Testis (tissue), 5 donors: ENCODE data around the gene CKLF. TPM values are rescaled to one million over a fixed set of nuclear protein-coding genes. Genes with fewer than 3 reads are reported as not detected.

Experiments
- DNase-seq: peaks from one replicate; pipeline ENCODE4 v3.0.0-alpha.2; 2019
- H3K27ac ChIP-seq, 2 donors: fragments of 200-600 bp; sonication (generic); one replicate each; pipeline ENCODE4 v1.5.1; 2019
- H3K27me3 ChIP-seq: fragments of 200-600 bp; sonication (generic); one replicate; pipeline ENCODE4 v1.5.1; 2019
- H3K36me3 ChIP-seq: fragments of 200-600 bp; sonication (generic); one replicate; pipeline ENCODE4 v1.5.1; 2017; ENCODE audit warnings: low read depth; ENCODE audit errors: missing control alignments
- H3K4me1 ChIP-seq: fragments of 200-600 bp; sonication (generic); one replicate; pipeline ENCODE4 v1.5.1; 2019
- H3K4me3 ChIP-seq, 2 donors: fragments of 200-600 bp; sonication (generic); one replicate each; pipeline ENCODE4 v1.5.1; 2017 to 2019
- H3K9me3 ChIP-seq: fragments of 200-600 bp; sonication (generic); one replicate; pipeline ENCODE4 v1.5.1; 2017
- CTCF ChIP-seq, 3 experiments: fragments of 450-650 bp in 2 of 3; fragments of 200-600 bp in 1 of 3; sonication (generic) in 1 of 3; IDR thresholded peaks; one replicate each; pipeline ENCODE4 v1.5.1; 2016 to 2019; ENCODE audit warnings: antibody characterized with exemption in 3 of 3, mild to moderate bottlenecking in 2 of 3, moderate library complexity in 1 of 3
- POLR2A ChIP-seq: fragments of 450-650 bp; IDR thresholded peaks from one replicate; pipeline ENCODE4 v1.6.1; 2017; ENCODE audit warnings: antibody characterized with exemption, mild to moderate bottlenecking, moderate library complexity
- WGBS, 2 donors: methylation state at CpG; one replicate each; pipeline ENCODE4 v1.1.5; 2018; 5-methylcytosine and 5-hydroxymethylcytosine counted together
- intact Hi-C: fragments of 100-400 bp; cut with DNase I; formaldehyde crosslinking; loops from one replicate; pipeline ENCODE4 v1.15.1; 2023; ENCODE audit warnings: low total_unique reads
- long read RNA-seq, 2 donors: transcript quantifications; one replicate each; lab custom pipeline, GENCODE V29; 2026
- polyA plus RNA-seq: library from polyadenylated mRNA; stranded (reverse); fragments of 350-450 nt; fragmentation: Illumina TruSeq; extraction: RNeasy Lipid Tissue Mini Kit (QIAGEN cat#74804); gene quantifications from one replicate; pipeline ENCODE4 v1.2.3, GENCODE V29; 2014; ENCODE audit warnings: low read depth, low replicate concordance; ENCODE audit not compliant: insufficient read depth
- total RNA-seq, 2 donors: library from RNA; depleted of rRNA; stranded (reverse); fragments of >200 nt; gene quantifications; one replicate each; pipeline ENCODE4 v1.2.3, GENCODE V29; 2016

Gene CKLF, protein sequence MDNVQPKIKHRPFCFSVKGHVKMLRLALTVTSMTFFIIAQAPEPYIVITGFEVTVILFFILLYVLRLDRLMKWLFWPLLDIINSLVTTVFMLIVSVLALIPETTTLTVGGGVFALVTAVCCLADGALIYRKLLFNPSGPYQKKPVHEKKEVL
- total RNA-seq (10 to 100 TPM; 49.5 to 71.5 TPM), polyA plus RNA-seq (128 TPM)
- long read RNA-seq, donor 1, transcript CKLF-202 (3 exons, 571 nt): minor isoform, 6 of 85 reads
- long read RNA-seq, donor 1, transcript CKLF-201 (4 exons, 669 nt): minor isoform, 22 of 85 reads
- long read RNA-seq, donor 1, transcript CKLF-203 (3 exons, 508 nt): major isoform, 54 of 85 reads
- long read RNA-seq, donor 1, partial matches to known transcripts: 0 of 85 reads
- long read RNA-seq, donor 1, other reads (novel, unspliced or antisense): 0 of 85 reads
- long read RNA-seq, donor 2, transcript CKLF-201 (4 exons, 669 nt): minor isoform, 13 of 54 reads
- long read RNA-seq, donor 2, transcript CKLF-203 (3 exons, 508 nt): major isoform, 30 of 54 reads
- long read RNA-seq, donor 2, partial matches to known transcripts: 0 of 54 reads
- long read RNA-seq, donor 2, other reads (novel, unspliced or antisense): 6 of 54 reads

GRCh38 chr16:66552286-66553177 lies at the start of gene CKLF:
CKLF (plus strand) TSS chr16:66552576; CDS start chr16:66552716, 140 bp downstream.
- TF ChIP-seq CTCF (IDR thresholded peaks at IDR 0.05) (no peak), POLR2A (no peak)
- Histone ChIP-seq H3K4me3 (peak within 1 kb of the TSS; percentile 64 to 74), H3K9me3 (no peaks in the 10 kb centered on the region), H3K27me3 (no peaks in the 10 kb centered on the region), H3K27ac (peak within 1 kb of the TSS; percentile 93 to 94), H3K36me3 (no peaks in the 10 kb centered on the region), H3K4me1 (peaks cover 27% of the 10 kb centered on the region)
- WGBS, 2 donors: 7 to 8% methylated on average over 55 to 63 of the region's 63 CpGs
- intact Hi-C loops: no loop called here
- peak; percentile 87 for DNase-seq

- no peaks in the 10 kb centered on the region for H3K27me3 ChIP-seq
- H3K9me3 ChIP-seq: no peaks in the 10 kb centered on the region
- WGBS, 2 donors: 28 to 38% methylated on average over 2 of the region's 2 CpGs
- H3K4me1 ChIP-seq: peaks cover 11% of the 10 kb centered on the region
- DNase-seq: peak; percentile 82
- intact Hi-C loops: no loop called here
- H3K4me3 ChIP-seq: no peak overlapping the region
- no peaks in the 10 kb centered on the region for H3K36me3 ChIP-seq
- peak overlapping the region; percentile 59 to 63 for H3K27ac ChIP-seq
- TF ChIP-seq POLR2A (no peak), CTCF (IDR thresholded peaks at IDR 0.05) (no peak)
Measured at GRCh38 chr16:66503030-66503429, 49.3 kb upstream of the CKLF start.

- 47 to 48% methylated on average over 3 of the region's 3 CpGs for WGBS, 2 donors
- peak overlapping the region; percentile 59 to 63 for H3K27ac ChIP-seq
- H3K9me3 ChIP-seq: no peaks in the 10 kb centered on the region
- H3K27me3 ChIP-seq: no peaks in the 10 kb centered on the region
- DNase-seq: no peak
- H3K4me3 ChIP-seq: no peak overlapping the region
- H3K4me1 ChIP-seq: peaks cover 11% of the 10 kb centered on the region
- no peak for TF ChIP-seq CTCF (IDR thresholded peaks at IDR 0.05)
- TF ChIP-seq POLR2A: no peak
- intact Hi-C loops: no loop called here
- H3K36me3 ChIP-seq: no peaks in the 10 kb centered on the region
Measured at GRCh38 chr16:66503612-66504011, 48.8 kb upstream of the CKLF start.

DNA sequence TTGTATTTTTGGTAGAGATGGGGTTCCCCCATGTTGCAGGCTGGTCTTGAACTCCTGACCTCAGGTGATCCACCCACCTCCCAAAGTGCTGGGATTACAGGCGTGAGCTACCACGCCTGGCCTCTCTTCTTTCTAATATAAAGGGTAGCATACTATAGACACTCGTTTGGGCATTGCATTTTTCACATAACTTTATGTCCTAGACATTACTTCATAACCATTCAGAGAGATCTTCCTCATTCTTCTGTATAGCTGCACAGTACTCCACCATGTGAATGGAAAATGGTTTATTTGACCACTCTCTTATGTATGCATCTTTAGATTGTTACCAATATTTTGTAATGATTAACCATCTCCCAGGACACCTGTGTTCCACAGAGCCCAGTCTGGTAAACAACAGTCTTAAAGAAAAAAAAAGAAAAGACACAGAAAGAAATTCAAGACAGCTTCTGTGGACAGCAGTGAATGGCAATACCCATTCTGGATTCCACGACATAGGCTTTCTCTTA lies 44.6 kb upstream of the CKLF start:
- TF ChIP-seq POLR2A (no peak), CTCF (IDR thresholded peaks at IDR 0.05) (no peak)
- Histone ChIP-seq H3K4me1 (peaks cover 22% of the 10 kb centered on the region), H3K9me3 (no peaks in the 10 kb centered on the region), H3K36me3 (no peaks in the 10 kb centered on the region), H3K4me3 (no peak overlapping the region), H3K27ac (no peak overlapping the region), H3K27me3 (no peaks in the 10 kb centered on the region)
- intact Hi-C loops: no loop called here
- DNase-seq: no peak
- WGBS, 2 donors: 90 to 92% methylated on average over 4 of the region's 4 CpGs
